CD4-positive, alpha-beta T cell treated with Interleukin-10 for 1 hour (primary cell): Measurements from ENCODE around the gene HNF4A.
"Not testable (repeated sequence)": the region's sequence is repeated elsewhere in the genome, so short reads cannot be mapped to it uniquely, and the experiment has no call there.

Experiments
- DNase-seq: peaks from one replicate; pipeline ENCODE4 v3.0.0-alpha.2; 2020

The HNF4A gene

DNA sequence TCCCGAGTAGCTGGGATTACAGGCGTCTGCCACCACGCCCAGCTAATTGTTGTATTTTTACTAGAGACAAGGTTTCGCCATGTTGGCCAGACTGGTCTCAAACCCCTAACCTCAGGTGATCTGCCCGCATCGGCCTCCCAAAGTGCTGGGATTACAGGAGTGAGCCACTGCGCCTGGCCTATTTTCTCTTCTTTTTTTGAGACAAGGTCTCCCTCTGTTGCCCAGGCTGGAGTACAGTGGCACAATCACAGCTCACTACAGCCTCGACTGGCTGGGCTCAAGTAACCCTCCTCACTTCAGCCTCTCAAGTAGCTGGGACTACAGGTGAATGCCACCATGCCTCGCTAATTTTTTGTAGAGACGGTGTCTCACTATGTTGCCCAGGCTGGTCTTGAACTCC, 9.6 kb upstream of the HNF4A start:
- not testable (repeated sequence) for DNase-seq

DNA sequence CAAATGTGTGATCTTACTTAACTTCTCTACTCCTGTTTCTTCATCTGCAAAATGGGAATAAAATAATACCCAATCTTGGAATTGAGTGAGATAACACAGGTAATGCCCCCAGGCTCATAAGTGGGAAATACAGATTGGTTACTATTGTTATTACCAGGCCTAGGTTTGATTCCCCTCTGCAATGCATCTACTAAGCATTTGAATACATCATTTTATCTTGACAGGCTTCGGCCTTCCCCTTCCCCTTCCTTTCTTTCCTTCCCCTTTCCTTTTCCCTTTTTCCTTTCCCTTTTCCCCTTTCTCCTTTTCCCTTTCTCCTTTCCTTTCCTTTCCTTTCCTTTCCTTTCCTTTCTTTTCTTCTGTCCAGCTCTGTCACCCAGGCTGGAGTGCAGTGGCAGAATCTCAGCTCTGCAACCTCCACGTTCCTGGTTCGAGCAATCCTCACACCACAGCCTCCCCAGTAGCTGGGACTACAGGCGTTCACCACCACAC, 7.3 kb upstream of the HNF4A start:
- no peak for DNase-seq

DNA sequence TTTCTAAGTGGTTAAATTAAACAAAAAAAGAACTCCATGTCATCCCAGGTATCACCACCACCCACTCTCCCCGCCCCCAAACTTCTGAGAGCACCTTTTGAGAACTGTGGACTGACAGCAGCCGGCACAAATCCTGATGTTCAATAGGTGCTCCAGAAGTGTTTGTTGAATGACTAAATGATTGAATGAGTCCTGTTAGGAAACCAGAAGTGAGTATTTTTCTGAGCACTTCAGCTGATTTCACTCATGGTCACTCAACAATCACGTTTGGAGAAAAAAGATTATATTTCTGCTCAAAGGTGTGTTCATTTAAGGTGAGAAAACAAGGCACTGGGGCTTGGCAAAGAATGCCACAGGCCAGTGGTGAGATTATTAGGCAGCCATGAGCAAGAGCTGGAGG, 6.2 kb upstream of the HNF4A start:
- DNase-seq: no peak

DNA sequence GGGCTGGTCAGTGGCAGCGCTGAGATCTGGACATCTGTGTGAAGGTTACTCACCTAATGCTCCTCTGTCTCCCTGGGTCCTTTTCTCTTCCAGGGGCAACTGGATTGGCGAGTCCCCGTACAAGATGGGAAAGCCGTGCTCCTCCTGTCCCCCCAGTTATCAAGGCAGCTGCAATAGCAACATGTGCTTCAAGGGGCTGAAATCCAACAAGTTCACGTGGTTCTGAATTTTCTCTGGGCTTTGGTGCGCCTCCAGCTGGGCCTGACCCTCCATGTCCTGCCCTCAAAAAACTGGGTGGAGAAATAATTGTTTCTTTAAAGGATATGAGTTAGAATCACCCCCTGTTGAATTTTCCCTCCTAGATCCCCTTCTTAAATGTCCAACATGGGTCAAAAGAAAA, 4.9 kb upstream of the HNF4A start:
- DNase-seq: no peak

DNA sequence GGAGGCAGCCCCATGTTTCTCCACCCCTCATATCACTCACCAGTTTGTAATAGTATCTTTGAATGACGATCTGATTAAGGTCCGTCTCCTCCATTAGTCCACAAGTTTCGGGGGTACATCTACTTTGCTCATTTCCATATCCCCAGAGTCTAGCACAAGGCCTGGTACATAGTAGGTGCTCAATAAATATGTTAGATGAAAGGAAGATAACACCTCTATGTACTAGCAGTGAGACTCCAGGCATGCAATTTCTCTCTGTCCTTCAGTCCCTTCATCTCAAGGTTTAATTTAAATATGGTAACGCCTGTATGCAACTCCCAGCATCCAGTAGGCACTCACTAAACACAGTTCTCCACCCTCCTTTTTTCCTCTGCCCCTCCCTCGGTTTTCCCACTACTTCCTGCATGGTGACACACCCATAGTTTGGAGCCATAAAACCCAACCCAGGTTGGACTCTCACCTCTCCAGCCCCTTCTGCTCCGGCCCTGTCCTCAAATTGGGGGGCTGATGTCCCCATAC, 461 bp upstream of the HNF4A start:
- DNase-seq: no peak

DNA sequence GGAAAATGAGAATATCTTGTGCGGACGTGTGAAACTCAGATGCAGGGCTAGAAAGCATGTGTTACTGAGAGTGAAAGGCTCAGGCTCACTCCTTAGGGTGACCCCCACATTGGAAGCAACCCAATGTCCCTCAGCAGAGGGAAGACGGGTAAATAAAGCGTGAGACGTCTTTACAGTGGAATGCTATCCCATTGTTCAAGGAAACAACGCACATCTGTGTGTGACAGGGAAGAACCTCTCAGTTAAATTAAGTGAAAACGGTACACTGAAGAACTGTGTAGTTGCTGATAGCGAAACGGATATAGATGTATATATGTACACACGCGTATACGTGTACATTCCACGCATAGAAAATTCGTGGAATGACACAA, 839 bp downstream of the HNF4A start:
- DNase-seq: no peak

DNA sequence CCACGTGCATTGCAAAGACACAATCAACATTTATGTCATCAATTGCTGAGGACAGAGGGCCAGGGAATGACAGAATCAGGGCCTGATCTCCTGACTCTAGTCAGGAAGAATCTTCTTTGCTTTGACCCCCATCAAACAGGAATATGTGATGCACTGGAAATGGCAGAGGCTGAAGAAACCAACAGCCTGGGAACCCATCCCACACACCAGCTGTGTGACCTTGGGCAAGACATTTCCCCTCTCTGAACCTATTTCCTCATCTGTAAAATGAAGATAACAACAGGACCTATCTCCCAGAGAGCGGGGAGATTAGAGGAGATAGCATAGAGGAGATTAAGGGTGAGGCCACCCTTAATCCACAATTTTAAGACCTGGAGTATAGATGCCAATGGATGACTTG, 1.5 kb downstream of the HNF4A start:
- DNase-seq: no peak

DNA sequence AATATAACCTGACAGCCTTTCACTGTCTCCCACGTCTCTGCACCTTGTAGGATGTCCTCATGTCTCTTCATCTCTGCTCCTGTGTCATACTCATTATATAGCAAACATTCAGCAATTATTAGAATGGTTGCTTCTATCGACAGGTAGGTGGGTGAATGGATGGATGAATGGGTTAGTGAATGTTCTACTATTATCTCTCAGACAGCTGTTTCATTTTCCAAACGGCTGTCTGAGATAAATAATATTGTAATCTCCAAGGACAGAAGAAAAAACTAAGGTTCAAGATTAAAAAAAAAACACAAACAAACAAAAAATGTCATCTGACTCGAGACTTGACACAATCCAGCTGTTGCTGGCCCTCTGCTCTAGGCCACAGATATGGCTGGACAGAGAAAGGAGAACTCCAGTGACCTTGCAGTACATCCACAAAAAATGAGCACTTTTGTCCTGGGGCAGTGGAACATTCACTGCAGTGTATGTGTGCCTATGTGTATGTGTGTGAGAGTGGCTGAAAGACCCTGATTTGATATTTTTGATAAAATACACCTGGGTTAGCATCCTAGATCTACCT, 2.1 kb downstream of the HNF4A start:
- no peak for DNase-seq

DNA sequence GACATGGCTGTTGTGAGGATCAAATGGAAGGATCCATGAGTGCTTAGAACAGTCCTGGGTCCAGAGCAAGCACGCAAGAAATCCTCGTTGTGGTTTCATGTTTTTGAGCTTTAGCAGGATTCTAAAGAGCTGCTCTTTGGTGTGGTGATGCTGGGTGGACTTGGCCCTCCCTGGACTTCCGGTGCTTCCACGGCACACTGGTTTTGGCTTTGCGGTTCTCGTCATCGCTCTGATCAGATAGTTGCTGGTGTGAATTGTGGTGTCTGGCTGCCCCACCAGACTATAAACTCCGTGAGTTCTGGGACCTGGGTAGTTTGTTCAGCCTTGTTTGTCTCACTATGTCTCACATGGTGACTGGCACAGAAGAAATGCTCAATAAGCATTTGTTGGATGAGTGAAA, 3.3 kb downstream of the HNF4A start:
- no peak for DNase-seq

DNA sequence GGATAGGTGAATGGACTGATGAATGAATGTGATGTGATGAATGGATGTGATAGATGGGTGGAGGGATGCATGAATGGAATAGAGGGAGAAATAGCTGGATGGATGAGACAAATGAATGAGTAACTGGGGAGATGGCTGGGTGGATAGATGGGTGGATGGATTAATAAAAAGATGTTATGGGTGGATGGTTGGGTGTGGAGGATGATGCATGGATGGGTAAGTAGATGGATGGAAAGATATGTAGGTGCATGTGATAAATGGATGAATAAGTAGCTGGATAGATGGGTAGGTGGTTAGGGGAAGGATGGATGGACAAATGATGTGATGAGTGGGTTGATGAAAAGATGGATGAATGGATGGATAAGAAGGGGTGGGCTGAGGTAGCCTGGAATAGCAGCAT, 4.7 kb downstream of the HNF4A start:
- DNase-seq: no peak

DNA sequence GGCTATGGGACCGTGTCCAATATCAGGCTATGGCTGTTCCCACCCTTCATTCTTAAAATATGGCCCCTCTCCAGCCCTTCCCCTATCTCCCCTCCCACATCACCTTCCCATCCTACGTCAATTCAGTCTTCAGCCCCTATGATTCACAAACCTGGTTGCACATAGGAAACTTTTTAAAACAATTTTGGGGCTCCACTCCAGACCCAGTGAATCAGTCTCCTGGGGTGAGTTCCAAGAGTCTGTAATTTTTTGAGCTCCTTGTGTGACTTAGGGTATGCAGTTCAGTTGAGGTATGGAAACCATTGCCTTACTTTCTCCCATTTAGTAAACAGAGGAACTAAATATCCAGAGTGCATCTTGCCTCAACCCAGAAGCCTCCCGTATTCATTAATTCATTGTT, 5.5 kb downstream of the HNF4A start:
- no peak for DNase-seq

DNA sequence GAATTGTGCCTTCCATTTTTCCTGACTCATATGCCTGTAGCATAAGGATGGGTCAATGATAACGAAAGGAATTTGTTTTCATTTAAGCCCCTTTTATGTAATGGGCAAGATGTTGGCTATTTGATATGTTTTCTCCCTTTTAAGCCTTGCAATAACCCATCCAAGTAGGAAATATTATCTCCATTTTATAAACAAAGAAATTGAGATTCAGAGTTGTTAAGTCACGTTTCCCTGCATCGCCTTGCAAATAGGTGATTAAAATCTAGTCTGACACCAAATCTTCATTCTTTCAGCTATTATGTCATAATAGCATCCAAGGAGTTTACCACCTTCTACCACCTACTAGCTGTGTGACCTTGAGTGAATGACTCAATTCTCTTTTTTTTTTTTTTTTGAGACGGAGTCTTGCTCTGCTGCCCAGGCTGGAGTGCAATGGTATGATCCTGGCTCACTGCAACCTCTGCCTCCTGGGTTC, 7.0 kb downstream of the HNF4A start:
- no peak for DNase-seq

DNA sequence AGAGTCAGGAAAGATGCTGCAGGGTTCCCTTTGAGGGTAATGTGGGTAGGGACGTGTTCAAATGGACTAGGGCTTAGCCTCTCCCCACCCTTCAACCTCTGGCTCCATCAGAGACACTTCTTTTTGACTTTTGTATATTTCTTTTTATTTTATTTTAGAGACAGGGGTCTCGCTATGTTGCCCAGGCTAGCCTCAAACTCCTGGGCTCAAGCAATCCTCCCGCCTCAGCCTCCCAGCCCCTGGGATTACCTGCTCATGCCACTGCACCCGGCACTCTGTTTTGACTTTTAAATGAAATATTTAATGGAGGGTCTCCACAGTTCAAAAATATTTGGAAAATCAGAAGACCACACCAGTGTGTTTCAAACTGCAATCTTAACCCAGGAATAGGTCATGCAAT, 8.6 kb downstream of the HNF4A start:
- no peak for DNase-seq

DNA sequence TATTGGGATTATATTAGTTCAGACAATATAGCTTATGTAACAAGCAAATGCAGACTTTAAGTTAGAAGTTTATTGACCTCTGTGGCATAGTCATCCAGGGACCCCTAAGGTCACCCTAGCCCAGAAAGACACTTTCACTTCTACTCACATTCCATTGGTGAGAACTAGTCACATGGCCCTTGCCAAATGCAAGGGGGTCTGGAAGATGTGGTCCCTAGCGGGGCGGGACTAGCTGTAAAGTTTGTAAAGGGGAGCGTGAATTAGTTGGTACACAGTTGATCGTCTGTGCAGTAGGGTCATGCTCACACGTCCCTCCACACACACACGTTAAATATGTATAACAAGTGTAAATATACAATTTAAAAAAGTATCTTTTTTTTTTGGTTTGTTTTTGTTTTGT, 9.3 kb downstream of the HNF4A start:
- no peak for DNase-seq

DNA sequence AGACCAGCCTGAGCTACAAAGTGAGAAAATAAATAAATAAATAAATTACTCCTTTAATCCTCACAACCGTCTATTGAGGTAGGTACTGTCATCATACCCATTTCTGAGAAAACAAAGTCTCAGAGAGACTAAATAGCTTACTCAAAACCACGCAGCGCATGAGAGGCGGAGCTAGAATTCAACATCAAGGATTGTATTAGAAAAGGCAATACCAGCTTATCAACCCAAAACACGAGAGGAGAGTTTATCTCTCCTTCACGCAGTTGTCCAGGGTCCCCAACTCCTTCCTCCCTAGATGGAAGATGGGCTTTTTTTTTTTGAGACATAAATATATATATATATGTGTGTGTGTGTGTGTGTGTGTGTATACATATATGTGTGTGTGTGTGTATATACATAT, 12.2 kb downstream of the HNF4A start:
- DNase-seq: no peak

DNA sequence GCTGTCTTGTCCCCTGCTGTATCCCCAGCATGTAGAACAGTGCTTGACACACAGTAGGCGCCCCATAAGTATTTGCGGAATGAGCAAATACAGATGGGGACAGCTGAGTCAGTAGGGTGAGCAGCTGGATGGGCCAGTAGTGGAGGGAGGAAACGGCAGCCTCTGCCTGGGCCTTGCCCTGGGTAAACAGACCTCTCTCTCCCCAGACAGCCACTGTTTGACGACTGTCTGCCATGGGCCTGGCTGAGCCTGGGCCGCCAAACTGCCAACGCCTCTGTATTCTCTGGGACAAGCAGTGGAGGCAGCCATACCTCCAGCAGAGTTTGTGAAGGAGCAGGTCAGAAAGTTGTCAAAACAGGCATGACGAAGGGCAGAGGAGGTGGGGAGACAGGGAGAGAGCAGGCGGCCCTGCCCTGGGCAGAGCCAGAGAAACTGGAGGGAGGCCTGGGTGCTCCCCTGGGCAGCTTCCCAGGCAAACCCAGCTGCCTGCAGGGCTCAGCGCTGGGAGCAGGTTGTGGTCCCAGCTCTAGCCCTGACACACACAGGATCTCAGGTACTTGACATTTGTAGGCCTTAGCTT, 15.2 kb downstream of the HNF4A start:
- DNase-seq: no peak

DNA sequence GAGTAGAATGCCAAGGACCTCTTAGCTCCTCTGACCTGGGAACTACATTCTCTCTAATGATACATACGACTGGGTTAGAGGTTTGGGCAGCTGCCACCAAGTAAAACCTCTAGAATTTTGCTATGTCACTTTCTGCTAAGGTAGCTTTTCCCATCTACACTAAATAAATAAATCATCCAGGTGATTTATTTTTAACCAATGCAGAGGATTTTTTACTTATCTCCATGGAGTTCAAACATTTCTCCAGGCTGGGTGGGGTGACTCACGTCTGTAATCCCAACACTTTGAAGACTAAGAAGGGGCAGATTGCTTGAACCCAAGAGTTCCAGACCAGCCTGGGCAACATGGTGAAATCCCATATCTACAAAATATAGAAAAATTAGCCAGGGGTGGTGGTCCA, 27.1 kb downstream of the HNF4A start:
- no peak for DNase-seq

DNA sequence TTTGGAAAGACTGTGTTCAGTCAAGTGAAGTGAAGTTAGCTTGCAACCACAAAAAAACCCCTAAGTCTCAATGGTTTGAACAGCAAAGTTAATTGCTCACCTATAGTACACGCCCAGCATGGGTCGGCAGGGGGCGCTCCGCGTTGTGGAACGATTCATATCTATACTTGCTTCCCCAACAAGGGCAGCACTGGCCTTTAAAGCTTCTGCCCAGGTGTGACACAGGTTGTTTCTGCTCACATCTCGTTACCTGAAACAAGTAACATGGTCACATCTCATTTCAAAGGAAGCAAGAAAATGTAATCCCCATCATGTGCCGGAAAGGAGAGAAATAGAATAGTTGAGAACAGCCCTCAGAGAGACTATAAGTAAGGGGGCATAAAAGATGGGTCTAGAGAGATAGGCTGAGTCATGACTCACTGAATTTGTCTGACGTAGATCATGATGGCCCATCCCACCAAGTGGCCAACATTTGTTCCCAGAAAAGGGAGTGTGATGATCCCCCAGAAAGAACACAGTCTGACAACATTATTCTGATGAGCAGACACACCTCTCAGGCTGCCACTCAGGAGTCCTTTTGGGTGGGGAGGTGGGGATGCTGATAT, 29.0 kb downstream of the HNF4A start:
- DNase-seq: peak; percentile 81

DNA sequence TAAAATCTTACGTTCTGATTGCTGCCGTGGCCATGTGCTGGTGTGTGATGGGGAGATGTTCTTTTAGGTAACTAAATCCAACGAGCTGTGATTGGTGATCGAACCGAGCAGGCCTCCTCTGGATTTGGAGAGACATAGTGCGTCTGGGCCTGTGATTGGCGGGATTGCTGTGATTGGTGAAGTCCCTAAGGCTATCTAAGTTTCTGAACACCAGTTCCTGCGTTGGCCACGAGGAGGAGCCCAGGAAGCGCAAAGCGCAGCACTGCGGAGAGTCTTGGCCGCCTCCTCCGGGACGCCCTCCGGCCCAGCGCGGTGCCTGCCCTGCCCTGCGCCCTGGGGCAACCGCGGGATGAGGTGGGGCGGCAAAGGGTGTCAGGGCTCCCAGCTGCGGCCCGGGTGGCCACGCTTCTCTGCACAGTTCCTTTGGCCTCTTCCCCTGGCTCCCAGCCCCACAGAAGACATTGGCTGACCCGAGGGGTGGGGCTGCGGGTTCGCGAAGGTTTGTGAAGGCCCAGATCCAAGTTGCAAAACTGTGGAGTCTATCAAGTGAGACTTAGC, 33.0 kb downstream of the HNF4A start:
- DNase-seq: peak; percentile 67

DNA sequence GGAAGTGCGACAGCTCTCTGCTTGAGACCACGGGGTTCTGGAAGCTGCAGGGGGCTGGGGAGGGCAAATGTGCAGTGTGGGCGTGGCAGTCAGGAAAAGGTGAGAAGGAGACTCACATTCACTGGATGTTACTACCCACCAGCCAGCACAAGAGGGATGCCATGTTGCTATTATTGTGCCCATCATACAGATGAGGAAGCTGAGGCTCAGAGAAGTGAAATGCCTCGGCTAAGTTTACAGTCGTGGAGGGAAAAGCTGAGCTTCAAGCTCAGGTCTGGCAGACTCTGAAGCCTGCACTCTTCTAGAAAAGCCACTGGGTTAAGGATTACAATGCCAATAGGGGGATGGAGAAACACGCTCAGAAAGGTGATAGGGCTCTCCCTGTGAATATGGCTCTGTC, 34.4 kb downstream of the HNF4A start:
- no peak for DNase-seq

DNA sequence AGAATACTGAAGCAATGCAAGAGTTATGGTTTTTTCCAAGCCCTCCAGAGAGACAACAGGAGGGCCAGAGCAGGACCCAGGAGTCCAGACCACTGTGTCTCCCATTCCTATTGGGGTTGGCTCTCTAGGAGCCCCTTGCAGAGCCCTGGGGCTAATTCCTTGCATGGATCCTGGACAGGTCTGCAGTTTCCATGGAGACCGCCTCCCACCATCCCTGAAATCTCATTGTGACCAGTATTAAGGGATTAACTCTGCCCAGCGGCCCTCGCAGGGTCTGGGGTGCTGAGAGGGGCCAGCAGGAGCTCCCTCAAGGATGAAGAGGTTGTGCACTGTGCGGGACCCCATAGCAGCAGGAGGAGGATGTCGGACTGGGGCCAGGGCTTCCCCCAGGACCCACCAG, 34.8 kb downstream of the HNF4A start:
- DNase-seq: no peak

DNA sequence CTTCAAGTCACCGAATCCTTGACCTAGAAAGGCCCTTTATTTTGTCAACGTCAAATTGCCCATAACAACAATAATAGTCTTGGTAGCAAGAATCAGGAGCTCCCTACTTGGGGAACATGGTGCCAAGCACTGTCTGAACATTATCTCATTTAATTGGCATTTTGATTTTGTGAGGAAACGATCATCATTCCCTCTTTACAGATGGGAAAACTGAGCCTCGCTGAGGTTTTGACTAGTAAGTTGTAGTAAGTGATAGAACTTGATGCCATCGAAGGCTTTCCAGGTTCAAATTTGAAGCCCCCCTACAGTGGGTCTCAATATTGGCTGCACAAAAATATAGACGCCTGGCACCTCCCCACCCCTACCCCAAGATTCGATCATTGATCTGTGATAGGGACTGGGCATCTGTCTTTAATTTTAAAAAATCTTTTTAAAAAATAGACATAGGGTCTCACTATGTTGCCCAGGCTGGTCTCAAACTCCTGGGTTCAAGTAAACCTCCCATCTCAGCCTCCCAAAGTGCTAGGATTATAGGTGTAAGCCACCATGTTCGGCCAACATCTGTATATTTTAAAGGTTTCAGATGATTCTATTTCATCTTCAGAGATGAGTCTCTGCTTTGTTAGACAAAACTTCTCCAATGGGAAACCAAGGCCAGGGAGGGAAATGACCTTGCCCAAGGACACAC, 36.7 kb downstream of the HNF4A start:
- no peak for DNase-seq

DNA sequence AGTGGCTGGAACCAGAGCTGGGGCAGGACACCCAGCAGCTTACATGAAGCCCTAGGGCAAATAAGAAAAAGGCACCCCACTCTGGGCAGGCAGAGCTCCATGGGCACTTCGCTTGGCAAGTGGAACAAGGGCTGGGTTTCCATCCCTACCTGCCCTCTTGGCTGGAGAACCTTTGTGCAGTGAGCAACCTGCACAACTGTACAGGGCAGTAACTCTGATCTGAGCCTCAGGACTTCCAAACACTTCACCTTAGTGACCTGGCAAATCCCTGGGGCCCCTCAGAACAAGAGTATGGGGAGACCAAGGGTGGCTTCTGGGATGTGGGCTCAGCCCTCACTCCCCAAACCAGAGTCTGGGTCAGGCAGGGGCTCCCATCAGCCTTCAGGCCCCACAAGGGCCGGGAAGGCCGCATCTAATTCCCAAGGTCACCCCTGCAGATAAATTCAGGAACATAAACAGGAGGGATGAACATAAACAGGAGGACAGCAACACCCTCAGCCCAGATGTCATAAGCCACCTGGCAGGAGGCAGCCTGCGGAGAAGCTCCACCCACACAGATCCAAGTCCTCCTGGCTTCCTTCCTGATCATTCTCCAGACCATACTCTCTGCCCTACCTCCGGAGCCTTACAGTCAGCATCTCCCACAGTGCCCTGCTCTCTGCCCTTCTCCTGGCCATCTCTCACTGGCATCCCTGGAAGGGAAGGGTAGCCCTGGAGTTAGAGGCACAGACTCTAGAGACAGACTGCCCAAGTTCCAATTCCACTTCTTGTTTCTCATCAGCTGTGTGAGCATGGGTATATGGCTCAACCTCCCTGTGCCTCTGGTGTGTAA, 37.5 kb downstream of the HNF4A start:
- no peak for DNase-seq
